GM21423 (cell line): Measurements from ENCODE around the gene ATP4B.

Experiments
- ATAC-seq: cut with Tn5 transposase; IDR thresholded peaks from one replicate; pipeline ENCODE4 v1.9.1; 2021; ENCODE audit warnings: mild to moderate bottlenecking, moderate library complexity; ENCODE audit not compliant: unreplicated experiment

Gene ATP4B

DNA sequence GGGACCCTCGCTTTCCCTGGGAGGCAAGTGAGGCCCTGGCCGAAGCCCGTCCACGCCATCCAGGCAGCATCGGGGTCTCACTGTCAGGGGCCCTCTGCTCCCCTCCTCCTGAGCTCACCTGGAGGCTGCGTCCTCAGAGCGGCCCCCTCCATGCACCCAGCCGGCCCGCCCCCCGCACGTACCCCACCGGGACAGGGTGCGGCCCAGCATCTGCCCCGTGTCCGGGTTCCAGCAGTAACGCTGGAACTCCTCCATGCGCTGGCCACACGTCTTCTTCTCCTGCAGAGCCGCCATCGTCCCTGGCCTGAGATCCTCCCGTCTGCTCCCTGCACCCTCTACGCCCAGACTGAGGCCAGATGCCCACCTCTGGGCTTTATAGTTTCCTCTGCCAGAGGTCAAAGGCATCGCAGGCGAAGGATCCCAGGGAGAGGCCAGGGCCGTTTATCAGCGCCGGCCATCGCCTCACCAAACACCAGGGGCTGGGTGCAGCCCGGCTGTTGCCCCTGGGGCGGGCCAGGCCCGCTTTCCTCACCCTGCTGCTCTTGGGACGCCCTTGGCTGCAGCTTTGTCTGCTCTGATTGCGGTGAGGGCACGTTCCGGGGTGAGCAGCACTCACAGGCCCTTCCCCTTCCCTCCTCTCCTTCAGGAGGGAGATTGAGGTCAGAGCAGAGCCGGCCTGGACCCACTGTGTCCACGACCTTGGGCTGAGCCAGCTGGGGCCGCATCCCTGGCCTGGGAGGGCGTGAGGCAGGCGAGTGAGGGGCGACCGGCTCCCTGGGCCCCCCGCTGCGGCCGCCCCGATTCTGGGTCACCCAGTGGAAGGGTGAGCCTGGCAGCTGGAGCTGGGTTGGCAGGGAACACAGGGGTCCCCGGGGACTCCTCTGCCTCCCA is at the start of gene ATP4B:
Gene ATP4B, minus strand, starts transcription at position 348 of the 891 bp plus-strand sequence. Its CDS starts 54 bp downstream, at position 294.
- no peak for ATAC-seq

DNA sequence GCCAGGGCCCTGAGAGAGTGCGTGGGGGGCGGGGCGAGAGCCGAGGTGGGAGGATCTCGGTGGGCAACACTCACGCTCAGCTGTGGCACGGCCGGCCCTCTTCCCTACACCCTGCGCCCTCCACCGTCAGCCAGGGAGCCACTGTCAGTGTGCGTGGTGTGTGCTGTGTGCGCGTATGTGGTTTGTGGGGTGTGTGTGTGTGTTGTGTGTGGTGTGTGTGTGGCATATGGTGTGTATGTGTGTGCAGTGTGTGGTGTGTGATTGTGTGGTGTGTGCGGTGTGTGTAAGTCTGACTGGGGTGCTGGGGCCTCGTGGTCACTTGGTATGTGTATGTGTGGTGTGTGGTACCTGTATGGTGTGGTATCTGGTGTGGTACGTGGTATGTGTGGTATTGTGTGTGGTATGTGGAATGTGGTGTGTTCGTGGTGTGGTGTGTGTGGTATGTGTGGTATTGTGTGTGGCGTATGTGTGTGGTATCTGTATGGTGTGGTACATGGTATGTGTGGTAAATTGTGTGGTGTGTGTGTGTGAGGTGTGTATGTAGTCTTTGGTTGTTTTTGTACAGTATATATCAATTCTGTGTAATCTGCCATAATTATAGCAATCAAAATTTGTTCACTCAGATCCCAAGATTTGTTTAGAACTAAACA is 14.1 kb upstream of the ATP4B start:
- no peak for ATAC-seq

DNA sequence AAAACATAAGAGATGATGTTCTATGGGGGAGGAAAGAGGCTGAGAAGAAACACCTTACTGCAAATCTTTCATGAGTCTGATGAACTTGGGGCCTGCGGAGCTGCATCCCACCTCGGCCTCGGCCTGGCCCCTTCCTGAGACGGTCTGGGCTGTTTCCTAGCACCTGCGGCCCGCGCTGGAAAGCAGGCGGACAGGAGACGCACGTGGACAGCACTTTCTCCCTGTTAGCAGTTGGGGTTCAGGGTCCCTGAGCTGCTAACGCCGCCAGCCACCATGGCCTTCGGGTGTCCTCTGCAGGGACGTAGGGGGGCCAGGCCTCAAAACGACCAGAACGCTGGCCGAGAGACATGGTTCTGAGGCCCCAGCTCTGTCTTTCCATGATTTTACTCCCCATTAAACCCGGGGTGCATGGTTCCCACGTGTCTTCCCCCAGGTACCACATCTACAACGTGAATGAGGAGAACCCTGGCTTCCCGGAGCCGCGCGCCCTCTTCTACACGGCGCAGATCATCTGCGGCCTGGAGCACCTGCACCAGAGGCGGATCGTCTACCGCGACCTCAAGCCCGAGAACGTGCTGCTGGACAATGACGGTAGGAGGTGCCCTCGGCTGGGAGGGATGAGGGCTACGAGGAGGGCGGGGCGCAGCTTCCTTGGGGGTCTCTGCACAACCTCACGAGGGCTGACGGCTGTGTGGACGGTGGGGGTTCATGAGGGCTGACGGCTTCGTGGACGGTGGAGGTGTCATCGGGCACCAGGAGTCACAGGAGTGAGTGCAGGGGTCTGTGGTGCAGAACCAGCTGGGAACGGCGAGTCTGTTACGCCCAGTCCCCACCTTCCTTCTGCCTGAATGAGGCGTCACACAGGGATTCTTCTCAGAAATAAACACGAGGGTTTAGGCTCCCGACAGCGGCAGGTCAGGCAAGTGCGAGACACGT is 13.3 kb upstream of the ATP4B start:
- no peak for ATAC-seq

DNA sequence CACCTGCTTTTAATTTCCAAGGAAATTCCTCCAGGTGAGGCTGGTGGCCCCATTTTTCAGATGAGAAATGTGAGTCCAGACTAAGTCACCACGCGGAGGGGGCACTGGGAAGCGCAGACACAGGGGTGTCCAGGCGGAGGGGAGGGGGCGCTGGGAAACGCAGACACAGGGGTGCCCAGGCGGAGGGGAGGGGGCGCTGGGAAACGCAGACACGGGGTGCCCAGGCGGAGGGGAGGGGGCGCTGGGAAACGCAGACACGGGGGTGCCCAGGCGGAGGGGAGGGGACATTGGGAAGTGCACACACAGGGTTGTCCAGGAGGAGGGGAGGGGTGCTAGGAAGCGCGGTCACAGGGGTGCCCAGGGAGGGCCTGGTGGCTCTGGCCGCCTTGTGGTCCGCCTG is 12.5 kb upstream of the ATP4B start:
- no peak for ATAC-seq

DNA sequence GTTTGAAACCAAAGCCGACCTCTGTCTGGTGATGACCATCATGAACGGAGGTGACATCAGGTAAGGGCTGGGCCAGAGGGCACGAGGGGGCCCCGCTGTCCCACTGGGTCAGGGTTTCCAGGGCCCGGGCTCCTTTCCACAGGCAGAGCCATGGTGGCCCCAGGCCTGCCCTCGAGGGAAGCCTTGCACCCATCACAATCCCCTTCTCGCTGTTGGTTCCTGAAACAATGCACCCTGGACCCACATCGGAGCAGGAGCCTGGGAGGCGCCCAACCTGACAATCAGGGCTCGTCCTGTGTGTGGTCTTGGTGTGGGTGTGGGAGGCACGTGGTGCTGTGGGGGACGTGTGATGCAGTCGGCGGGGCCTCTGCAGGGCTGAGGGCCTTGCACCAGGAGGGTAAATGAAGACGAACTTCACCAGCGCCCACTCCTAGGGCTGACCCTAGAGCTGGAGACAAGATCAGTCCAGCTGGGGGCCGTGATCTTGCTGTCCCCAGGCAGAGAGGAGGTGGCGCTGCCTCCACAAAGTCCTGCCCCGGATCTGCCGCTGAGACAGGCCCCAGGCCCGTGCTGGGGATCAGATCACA is 11.8 kb upstream of the ATP4B start:
- no peak for ATAC-seq

DNA sequence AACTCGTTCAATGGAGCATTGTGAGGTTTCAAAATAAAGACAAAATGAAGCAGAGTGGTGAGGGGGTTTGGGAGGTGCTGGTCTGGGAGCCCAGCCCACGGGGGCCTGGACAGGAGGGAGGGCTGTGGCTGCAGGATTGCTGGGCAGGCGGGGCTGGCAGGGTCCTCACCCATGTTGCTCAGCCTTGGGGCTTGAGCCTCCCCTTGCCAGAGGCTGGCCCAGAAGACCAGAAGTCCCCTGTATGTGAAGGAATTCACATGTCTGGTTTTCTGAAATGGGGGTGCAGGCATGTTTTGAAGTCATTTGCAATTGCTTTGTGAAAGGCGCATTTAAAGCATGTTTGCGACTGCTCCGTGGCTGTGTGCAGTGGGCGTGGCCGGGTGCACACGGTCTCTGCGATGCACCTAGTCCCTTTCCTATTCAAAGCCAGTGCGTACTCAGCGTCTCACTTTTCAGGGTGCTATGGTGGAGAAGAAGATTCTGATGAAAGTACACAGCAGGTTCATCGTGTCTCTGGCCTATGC is 11.3 kb upstream of the ATP4B start:
- no peak for ATAC-seq

DNA sequence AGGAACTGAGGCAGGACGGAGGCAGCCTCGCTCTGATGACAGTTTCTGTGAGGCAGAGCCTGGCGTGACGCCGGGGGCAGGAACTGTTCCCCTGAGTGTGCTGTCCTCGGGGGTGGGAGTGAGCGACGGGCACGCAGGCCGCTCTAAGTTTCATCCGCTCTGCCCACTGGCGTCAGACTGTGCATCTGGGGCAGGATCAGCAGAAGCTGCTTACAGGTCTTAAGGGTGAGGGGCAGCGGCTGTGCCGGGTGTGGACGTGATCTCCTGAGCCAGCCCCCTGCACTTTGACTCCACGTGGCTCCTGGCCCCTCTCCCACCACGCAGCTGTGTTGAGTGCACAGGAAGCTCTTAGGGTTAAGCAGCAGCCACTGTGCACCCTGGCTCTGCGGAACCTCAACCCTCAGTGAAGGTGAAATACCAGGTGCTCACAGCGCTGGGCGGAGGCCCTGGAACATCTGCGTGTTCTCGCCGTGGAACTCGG is 10.5 kb upstream of the ATP4B start:
- no peak for ATAC-seq

DNA sequence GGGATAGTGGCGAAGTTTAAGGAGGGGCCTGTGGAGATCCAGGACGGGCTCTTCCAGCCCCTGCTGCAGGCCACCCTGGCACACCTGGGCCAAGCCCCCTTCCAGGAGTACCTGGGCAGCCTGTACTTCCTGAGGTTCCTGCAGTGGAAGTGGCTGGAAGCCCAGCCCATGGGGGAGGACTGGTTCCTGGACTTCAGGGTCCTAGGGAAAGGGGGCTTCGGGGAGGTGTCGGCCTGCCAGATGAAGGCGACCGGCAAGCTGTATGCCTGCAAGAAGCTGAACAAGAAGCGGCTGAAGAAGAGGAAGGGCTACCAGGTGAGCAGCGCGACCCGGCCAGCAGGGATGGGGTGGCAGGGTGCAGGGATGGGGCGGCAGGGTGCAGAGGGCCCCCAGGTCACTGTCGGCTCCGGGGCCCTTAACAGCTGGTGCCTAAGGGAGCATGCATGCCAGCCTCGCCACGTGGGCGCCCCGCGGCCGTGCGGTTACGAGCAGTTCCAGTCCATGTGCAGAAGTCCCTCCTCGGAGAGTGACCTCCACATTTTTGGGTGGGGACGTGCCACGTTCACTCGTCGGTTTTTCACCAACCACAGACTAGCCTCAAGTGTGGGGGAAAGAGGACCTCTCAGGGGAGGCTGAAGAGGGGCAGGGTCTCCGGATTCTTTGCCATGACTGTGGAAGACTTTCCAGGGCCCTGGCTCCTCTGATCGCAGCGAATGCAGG is 9.9 kb upstream of the ATP4B start:
- ATAC-seq: no peak

DNA sequence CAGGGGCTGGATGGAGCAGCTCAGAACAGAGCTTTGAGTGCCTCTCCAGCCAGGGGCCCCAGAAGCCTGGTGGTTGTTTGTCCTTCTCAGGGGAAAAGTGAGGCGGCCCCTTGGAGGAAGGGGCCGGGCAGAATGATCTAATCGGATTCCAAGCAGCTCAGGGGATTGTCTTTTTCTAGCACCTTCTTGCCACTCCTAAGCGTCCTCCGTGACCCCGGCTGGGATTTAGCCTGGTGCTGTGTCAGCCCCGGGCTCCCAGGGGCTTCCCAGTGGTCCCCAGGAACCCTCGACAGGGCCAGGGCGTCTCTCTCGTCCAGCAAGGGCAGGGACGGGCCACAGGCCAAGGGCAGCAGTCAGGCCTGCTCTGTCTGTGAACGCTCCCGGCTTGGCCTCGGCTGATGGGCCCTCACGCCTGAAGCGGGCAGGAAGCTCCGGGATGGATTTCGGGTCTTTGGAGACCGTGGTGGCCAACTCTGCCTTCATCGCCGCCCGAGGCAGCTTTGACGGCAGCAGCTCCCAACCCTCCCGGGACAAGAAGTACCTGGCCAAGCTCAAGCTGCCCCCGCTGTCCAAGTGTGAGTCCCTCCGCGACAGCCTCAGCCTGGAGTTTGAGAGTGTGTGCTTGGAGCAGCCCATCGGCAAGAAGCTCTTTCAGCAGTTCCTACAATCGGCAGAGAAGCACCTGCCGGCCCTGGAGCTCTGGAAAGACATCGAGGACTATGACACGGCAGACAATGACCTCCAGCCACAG is 9.1 kb upstream of the ATP4B start, which contains the start of gene GRK1:
Gene GRK1, plus strand, starts transcription at position 269 of the 751 bp plus-strand sequence. Its CDS starts 168 bp downstream, at position 437.
- ATAC-seq: no peak

DNA sequence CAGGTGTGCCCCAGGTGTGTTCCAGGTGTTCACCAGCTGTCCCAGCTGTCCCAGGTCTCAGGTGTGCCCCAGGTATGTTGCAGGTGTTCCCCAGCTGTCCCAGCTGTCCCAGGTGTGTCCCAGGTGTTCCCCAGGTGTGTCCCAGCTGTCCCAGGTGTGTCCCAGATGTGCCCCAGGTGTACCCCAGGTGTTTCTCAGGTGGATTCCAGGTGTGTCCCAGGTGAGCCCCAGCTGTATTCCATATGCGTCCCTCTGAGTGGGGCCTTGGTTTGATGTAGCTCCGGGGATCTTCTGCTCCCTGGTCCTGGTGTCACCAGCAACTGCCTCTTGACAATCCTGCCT is 8.3 kb upstream of the ATP4B start:
- ATAC-seq: no peak

DNA sequence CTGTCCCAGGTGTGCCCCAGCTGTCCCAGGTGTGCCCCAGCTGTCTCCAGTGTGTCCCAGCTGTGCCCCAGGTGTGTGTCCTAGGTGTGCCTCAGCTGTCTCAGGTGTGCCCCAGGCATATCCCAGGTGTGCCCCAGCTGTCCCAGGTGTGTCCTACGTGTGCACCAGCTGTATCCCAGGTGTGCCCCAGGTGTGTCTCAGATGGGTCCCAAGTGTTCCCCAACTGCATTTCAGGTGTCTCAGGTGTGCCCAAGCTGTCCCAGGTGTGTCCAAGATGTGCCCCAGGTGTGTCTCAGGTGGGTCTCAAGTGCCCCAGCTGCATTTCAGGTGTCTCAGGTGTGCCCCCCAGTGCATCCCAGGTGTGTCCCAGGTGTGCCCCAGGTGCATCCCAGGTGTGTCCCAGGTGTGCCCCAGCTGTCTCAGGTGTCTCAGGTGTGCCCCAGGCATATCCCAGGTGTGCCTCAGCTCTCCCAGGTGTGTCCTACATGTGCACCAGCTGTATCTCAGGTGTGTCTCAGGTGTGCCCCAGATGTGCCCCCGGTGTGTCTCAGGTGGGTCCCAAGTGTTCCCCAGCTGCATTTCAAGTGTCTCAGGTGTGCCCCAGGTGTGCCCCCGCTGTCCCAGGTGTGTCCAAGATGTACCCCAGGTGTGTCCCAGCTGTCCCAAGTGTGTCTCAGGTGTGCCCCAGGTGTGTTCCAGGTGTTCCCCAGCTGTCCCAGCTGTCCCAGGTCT is 7.8 kb upstream of the ATP4B start:
- no peak for ATAC-seq

DNA sequence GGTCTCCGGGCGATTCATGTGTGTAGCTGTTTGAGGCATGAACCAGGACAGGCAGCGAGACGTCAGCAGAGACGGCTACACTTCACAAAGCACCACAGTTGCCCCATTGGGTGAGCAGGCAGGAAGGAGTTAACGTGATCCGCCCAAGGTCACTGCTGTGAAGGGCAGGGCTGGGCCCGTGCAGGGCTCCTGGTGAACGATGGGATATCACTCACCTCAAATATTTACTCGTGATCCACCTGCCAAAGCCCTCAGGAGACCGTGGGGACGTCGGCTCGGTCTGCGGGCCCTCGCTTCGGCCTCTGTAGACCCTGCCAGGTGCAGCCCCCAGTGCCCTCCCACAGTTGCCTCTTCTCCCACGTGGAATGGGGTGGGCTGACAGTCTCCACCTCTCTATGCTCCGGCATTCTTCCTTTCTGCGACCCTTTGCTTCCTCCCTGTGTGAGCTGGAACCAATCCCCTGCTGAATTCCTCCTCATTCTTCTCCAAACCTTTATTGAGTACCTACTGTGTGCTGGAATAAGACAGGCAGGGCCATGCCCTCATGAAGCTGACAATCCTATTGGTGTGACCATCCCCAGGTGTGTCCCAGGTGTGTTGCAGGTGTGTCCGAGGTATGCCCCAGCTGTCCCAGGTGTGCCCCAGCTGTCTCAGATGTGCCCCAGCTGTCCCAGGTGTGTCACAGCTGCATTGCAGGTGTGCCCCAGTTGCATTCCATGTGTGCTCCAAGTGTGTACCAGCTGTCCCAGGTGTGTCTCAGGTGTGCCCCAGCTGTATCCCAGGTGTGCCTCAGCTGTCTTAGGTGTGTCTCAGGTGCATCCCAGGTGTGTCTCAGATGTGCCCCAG is 7.0 kb upstream of the ATP4B start:
- ATAC-seq: no peak

DNA sequence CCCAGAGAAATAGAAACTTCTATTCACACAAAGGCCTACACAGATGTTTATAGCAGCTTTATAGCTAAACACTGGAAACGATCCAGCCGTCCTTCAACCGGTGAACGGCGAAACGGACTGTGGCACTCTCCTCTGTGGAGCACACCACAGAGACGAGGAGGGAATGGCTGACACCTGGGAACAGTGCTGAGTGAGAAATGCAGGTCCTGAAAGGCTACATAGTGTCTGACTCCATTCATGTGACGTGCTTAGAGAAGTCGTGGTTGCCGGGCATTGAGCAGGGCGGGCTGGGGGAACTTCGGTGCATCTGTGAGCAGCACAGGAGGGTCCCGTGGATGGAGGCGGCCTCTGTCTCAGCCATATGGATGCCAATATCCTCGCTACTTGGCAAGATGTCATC is 5.9 kb upstream of the ATP4B start:
- no peak for ATAC-seq

DNA sequence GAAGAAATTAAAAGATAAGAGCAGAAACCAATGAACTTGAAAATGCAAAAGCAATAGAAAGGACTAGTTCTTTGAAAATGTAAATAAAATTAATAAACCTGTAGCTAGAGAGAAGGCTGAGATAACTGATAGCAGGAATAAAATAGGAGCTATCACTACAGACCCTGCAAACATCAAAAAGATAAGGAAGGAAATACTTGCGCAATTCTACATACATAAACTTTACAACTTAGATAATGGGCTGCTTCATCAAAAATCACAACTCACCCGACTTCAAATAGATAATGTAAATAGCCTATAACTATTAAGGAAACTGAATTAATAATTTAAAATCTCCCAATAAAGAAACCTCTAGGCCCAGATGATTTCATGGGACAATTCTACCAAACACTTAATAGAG is 3.5 kb upstream of the ATP4B start:
- no peak for ATAC-seq

DNA sequence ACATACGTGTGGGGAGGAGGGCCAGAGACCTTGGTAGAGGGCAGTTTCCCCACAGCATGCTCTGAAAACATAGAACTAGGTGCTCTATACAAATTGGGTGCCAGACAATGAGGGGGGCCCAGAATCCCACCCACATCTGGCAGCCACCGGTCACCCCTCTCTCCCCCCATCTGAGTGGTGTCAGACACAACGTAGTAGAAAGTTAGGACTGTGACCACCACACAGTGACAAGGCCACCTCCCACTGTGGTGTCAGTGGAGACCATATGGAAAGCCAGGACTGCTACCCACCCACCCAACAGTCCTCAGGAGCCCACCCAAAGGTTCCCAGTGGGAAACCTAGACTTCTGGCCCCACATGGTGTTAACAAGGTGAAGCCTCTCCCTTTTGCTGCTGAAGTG is 2.1 kb upstream of the ATP4B start:
- no peak for ATAC-seq

DNA sequence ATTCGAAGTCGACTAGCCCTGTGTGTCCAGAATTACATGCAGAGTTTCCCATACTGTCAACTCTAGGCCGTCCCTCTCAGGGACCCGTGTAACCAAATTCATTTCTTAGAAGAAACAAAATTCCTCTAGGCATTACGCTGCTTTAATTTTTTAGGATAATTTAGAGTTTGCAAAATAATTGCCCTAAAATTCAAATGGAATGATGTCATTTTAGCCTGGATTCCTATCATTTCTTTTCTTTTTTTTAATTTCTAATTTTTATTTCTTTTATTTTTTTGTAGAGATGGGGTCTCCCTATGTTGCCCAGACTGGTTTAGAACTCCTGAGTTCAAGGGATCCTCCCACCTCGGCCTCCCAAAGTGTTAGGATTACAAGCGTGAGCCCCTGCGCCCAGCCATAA is 1.3 kb upstream of the ATP4B start:
- no peak for ATAC-seq

DNA sequence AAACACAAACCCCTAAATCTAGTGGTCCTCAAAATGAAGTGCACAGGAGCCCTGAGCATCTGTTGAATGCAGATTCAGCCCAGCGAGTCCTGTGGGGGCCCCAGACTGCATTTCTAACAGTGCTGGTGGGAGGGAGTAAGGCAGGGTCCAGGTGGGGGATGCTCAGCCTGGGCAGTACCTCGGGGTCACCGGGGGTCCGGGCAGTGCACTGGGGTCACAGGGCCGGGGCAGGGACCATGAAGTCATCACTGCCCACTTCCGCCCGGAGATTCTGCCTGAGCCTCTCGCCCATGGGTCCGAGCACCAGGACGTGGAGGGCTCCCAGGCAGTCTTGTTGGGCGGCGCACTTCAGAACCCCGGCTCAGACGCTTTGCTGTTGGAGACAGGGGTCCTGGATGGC is 838 bp upstream of the ATP4B start:
- no peak for ATAC-seq
